ENCODE measurements around the gene METAP1D. TPM values are rescaled to one million over a fixed set of nuclear protein-coding genes. Genes with fewer than 3 reads are reported as not detected.

METAP1D gene
- total and polyA plus RNA-seq, 9 donors, result 7.0 to 14.3 (median 10.9) TPM

GRCh38 chr2:172094294-172095145, 94.8 kb downstream of the METAP1D start:
- intact Hi-C loops (cut with DNase I), result loop anchor here in 1 of 4 donors (10.0 kb wide), 1 partner anchor 400 kb away; no protein-coding TSS in a partner anchor
- DNase-seq, result peak in 2 of 5 donors; percentile 24 to 47
- Histone ChIP-seq H3K9me3 (no peaks in the 10 kb centered on the region), H3K4me1 (ENCODE audit: insufficient read depth) (peaks cover 17% of the 10 kb centered on the region), H3K27ac (no peak overlapping the region), H3K36me3 (no peaks in the 10 kb centered on the region), H3K4me3 (peak overlapping the region; percentile 27), H3K27me3 (peaks cover 29% of the 10 kb centered on the region)
- WGBS, 3 donors, result 1 to 3% (median 2%) methylated on average over 54 to 66 of the region's 66 CpGs
- TF ChIP-seq POLR2A (IDR thresholded peaks at IDR 0.05), result no peak
- TF ChIP-seq, protein P1, sequence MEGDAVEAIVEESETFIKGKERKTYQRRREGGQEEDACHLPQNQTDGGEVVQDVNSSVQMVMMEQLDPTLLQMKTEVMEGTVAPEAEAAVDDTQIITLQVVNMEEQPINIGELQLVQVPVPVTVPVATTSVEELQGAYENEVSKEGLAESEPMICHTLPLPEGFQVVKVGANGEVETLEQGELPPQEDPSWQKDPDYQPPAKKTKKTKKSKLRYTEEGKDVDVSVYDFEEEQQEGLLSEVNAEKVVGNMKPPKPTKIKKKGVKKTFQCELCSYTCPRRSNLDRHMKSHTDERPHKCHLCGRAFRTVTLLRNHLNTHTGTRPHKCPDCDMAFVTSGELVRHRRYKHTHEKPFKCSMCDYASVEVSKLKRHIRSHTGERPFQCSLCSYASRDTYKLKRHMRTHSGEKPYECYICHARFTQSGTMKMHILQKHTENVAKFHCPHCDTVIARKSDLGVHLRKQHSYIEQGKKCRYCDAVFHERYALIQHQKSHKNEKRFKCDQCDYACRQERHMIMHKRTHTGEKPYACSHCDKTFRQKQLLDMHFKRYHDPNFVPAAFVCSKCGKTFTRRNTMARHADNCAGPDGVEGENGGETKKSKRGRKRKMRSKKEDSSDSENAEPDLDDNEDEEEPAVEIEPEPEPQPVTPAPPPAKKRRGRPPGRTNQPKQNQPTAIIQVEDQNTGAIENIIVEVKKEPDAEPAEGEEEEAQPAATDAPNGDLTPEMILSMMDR (IDR thresholded peaks at IDR 0.05), result no peak

GRCh38 chr2:172095146-172095904, 95.6 kb downstream of the METAP1D start:
- DNase-seq, result peak in 3 of 5 donors; percentile 37 to 64 (median 47)
- intact Hi-C loops (cut with DNase I), result loop anchor here in 1 of 4 donors (10.0 kb wide), 1 partner anchor 401 kb away; no protein-coding TSS in a partner anchor
- Histone ChIP-seq H3K27me3 (peaks cover 28% of the 10 kb centered on the region), H3K4me3 (peak overlapping the region; percentile 27), H3K9me3 (no peaks in the 10 kb centered on the region), H3K36me3 (no peaks in the 10 kb centered on the region), H3K4me1 (ENCODE audit: insufficient read depth) (peaks cover 17% of the 10 kb centered on the region), H3K27ac (no peak overlapping the region)
- TF ChIP-seq POLR2A (IDR thresholded peaks at IDR 0.05), result no peak
- TF ChIP-seq EP300 (IDR thresholded peaks at IDR 0.05), result no peak
- TF ChIP-seq, protein P1 (IDR thresholded peaks at IDR 0.05), result no peak
- WGBS, 3 donors, result 1 to 3% (median 2%) methylated on average over 46 to 51 of the region's 51 CpGs

- WGBS, 3 donors, result 5 to 12% (median 9%) methylated on average over 29 to 40 of the region's 40 CpGs
- Histone ChIP-seq H3K27ac (no peak overlapping the region), H3K36me3 (no peaks in the 10 kb centered on the region), H3K4me3 (no peak overlapping the region), H3K4me1 (ENCODE audit: insufficient read depth) (peaks cover 17% of the 10 kb centered on the region), H3K9me3 (no peaks in the 10 kb centered on the region), H3K27me3 (peaks cover 26% of the 10 kb centered on the region)
- TF ChIP-seq, protein P1 (IDR thresholded peaks at IDR 0.05), result no peak
- TF ChIP-seq EP300 (IDR thresholded peaks at IDR 0.05) (no peak), POLR2A (IDR thresholded peaks at IDR 0.05) (no peak)
- DNase-seq, result no peak
- intact Hi-C loops (cut with DNase I), result loop anchor here in 1 of 4 donors (10.0 kb wide), 1 partner anchor 401 kb away; no protein-coding TSS in a partner anchor
Observed at GRCh38 chr2:172095905-172096625, 96.3 kb downstream of the METAP1D start.
